Measurements from ENCODE around the gene ELFN1.
"Not testable (repeated sequence)": the region's sequence is repeated elsewhere in the genome, so short reads cannot be mapped to it uniquely, and the experiment has no call there.

The ELFN1 gene

DNA sequence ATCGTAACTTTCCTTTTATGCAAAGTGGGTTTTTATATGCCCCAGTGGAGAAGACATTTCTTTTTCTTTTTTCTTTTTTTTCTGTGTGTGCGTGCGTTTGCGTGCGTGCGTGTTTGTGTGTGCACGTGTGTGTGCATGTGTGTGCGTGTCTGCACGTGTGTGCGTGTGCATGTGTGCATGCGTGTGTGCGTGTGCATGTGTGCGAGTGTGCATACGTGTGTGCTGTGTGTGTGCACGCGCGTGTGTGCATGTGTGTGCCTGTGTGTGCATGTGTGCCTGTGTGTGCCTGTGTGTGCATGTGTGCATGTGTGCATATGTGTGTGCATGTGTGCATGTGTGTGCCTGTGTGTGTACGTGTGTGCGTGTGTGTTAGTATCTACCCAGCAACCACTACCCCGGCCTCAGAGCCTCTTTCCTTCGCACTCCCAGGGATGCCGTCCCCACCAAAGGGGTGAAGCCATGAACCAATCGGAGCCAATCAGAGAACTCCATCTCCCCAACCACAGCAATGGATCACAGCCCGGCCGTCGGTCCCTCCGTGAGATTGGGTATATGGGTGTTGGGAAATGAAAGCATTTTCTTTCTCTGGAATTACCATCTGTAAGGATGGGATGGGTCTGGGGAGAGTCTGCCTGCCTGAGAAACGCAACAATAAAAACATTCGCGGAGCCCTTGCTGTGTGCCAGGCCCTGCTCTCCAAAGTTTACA lies 92.3 kb downstream of the ELFN1 start:
- TF ChIP-seq, protein P1, sequence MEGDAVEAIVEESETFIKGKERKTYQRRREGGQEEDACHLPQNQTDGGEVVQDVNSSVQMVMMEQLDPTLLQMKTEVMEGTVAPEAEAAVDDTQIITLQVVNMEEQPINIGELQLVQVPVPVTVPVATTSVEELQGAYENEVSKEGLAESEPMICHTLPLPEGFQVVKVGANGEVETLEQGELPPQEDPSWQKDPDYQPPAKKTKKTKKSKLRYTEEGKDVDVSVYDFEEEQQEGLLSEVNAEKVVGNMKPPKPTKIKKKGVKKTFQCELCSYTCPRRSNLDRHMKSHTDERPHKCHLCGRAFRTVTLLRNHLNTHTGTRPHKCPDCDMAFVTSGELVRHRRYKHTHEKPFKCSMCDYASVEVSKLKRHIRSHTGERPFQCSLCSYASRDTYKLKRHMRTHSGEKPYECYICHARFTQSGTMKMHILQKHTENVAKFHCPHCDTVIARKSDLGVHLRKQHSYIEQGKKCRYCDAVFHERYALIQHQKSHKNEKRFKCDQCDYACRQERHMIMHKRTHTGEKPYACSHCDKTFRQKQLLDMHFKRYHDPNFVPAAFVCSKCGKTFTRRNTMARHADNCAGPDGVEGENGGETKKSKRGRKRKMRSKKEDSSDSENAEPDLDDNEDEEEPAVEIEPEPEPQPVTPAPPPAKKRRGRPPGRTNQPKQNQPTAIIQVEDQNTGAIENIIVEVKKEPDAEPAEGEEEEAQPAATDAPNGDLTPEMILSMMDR (IDR thresholded peaks at IDR 0.05; ENCODE audit: low read depth, low read length, missing control alignments) = no peak

DNA sequence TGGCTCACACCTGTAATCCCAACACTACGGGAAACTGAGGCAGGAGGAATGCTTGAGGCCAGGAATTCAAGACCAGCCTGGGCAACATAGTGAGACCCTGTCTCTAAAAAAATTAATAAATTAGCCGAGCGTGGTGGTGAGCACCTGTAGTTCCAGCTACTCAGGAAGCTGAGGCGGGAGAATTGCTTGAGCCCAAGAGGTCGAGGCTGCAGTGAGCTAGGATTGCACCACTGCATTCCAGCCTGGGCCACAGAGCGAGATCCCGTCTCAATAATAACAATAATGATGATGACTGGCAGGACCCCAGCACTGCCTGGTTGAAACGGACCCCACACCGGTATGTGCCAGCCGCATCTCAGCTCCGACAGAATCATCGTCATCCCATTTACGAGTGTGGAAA lies 93.0 kb downstream of the ELFN1 start:
- DNase-seq (ENCODE audit: extremely low read depth, low read depth) = no peak
- TF ChIP-seq, protein P1 (IDR thresholded peaks at IDR 0.05; ENCODE audit: low read depth, low read length, missing control alignments) = no peak
- no peak overlapping the region for H3K4me3 ChIP-seq (replicated peaks; ENCODE audit: low read depth, low read length)

More for the DNA sequence above, 92.3 kb downstream of the ELFN1 start:
- no peak for DNase-seq (ENCODE audit: extremely low read depth, low read depth)
- H3K4me3 ChIP-seq (replicated peaks; ENCODE audit: low read depth, low read length) = no peak overlapping the region

DNA sequence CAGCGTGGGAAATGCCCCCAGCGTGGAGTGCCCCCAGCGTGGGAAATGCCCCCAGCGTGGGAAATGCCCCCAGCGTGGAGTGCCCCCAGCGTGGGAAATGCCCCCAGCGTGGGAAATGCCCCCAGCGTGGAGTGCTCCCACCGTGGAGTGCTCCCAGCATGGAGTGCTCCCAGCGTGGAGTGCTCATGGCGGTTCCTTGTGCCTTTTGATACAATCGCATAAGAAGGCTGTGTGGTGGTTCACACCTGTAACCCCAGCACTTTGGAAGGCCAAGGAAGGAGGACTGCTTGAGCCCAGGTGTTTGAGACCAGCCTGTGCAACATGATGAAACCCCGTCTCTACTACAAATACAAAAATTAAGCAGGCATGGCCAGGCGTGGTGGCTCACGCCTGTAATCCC lies 93.8 kb downstream of the ELFN1 start:
- not testable (repeated sequence) for H3K4me3 ChIP-seq (replicated peaks; ENCODE audit: low read depth, low read length); DNase-seq (ENCODE audit: extremely low read depth, low read depth)

DNA sequence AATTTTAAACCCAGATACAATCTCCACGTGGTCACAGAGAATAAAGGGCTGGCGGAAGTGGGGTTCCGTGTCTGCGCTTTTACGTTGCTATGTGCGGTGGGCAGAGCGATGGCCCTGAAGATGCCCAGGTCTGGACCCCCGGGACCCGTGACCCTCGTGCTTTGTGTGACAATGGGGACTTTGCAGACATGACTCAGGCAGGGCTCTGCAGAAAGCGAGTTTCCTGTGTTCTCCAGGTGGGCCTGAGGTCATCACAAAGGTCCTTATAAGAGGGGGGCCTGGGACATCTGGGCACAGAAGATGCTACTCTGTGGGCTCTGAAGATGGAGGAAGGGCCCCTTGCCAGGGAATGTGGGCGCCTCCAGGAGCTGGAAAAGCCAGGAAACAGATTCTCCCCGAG lies 95.3 kb downstream of the ELFN1 start:
- no peak overlapping the region for H3K4me3 ChIP-seq (replicated peaks; ENCODE audit: low read depth, low read length)
- DNase-seq (ENCODE audit: extremely low read depth, low read depth) = no peak
- TF ChIP-seq, protein P1 (IDR thresholded peaks at IDR 0.05; ENCODE audit: low read depth, low read length, missing control alignments) = no peak

GRCh38 chr7:1767524-1767923 lies 97.4 kb downstream of the ELFN1 start:
- TF ChIP-seq, protein P1 (IDR thresholded peaks at IDR 0.05; ENCODE audit: low read depth, low read length, missing control alignments) = no peak
- DNase-seq (ENCODE audit: extremely low read depth, low read depth) = no peak
- H3K4me3 ChIP-seq (replicated peaks; ENCODE audit: low read depth, low read length) = no peak overlapping the region

DNA sequence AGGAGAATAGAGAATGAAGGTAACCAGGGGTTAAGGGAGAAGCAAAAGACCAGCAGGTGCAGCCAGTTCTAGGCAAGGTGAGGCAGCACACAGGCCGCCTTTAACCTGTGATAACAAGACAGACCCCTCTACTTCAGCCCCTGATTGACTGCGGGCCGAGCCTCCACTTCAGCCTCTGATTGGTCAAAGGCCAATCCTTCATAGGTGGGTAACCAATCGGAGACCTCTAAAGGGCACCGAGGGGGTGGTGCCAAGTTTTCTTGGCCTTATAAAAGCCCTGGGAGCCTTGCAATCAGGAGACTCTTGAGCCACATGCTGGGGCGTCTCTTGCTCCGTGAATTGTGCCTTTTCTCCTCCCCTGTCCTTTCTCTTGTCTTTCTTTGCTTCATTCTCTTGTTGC lies 98.8 kb downstream of the ELFN1 start:
- H3K4me3 ChIP-seq (replicated peaks; ENCODE audit: low read depth, low read length) = no peak overlapping the region
- no peak for DNase-seq (ENCODE audit: extremely low read depth, low read depth)
- TF ChIP-seq, protein P1 (IDR thresholded peaks at IDR 0.05; ENCODE audit: low read depth, low read length, missing control alignments) = no peak

DNA sequence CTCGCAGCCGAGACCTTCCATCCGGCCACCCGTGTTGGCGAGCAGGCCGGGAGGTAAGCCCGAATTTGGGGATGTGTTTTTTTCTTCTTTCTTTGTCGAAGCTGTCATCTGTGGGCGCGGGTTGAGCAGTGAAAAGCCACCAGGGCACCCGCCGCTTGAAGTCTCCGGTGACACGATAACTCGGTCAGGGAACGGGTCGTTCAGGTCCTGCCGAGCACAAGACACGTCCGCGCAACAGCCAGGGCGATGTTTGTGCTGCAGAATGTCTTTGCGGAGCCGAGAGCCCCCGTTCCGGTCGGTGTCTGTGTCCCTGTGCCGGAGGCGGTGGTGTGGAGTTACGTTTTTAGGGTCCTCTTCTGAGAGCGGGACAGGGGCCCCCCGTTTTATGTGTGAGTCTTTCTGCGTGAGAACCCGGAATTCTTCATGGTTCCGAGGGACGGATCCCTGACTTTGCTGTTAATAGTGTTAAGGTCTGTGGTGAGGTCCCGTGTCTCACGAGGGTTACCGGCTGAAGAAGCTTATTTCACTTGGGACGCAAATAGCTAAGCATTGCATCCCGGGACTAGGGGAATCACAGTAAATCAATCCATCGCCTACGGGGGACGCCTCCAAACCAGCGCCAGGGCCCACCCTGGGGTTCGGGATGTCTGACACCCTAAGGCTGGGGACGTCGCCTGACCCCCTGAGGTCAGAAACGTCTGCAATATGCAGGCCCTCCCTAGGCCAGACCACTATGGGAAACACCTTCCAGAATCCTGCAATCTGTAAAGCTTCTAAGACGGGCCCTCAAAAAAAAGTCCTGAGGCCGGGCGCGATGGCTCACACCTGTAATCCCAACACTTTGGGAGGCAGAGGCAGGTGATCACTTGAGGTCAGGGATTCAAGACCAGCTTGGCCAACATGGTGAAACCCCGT lies 99.5 kb downstream of the ELFN1 start:
- H3K4me3 ChIP-seq (replicated peaks; ENCODE audit: low read depth, low read length) = no peak overlapping the region
- TF ChIP-seq, protein P1 (IDR thresholded peaks at IDR 0.05; ENCODE audit: low read depth, low read length, missing control alignments) = no peak

More for the DNA sequence above, 99.5 kb downstream of the ELFN1 start:
- no peak for DNase-seq (ENCODE audit: extremely low read depth, low read depth)
